Neural cell (in vitro differentiated cells): ENCODE data around the gene VSIG8. TPM values are rescaled to one million over a fixed set of nuclear protein-coding genes. Genes with fewer than 3 reads are reported as not detected.

Experiments used
- H2AFZ ChIP-seq: fragments of 200-600, 300-800 bp; sonication (generic), shearing (Covaris generic); 2 replicates; pipeline ENCODE4 v1.6.0; 2014; ENCODE audit warnings: low read depth, mild to moderate bottlenecking, antibody characterized with exemption, low read length, moderate library complexity
- H3F3A ChIP-seq: fragments of 200-600 bp; shearing (Covaris generic); 2 replicates; pipeline ENCODE4 v1.6.1; 2016; ENCODE audit warnings: mild to moderate bottlenecking, moderate library complexity, mixed read lengths, antibody characterized with exemption, low read length; ENCODE audit not compliant: insufficient read depth, poor library complexity, severe bottlenecking
- H3K27ac ChIP-seq: fragments of 200-600, 300-800 bp; sonication (generic), shearing (Covaris generic); 2 replicates; pipeline ENCODE4 v1.5.1; 2014; ENCODE audit warnings: mild to moderate bottlenecking, low read length, moderate library complexity
- H3K27me3 ChIP-seq: fragments of 300-800, 200-600 bp; sonication (generic), shearing (Covaris generic); 2 replicates; pipeline ENCODE4 v1.6.0; 2014; ENCODE audit warnings: mild to moderate bottlenecking, low read depth, low read length, moderate library complexity; ENCODE audit not compliant: insufficient read depth
- H3K36me3 ChIP-seq: fragments of 300-800, 200-600 bp; sonication (generic), shearing (Covaris generic); 2 replicates; pipeline ENCODE4 v1.5.1; 2014; ENCODE audit warnings: mild to moderate bottlenecking, antibody characterized with exemption, low read length, moderate library complexity; ENCODE audit not compliant: insufficient read depth
- H3K4me2 ChIP-seq: fragments of 300-800, 200-600 bp; sonication (generic), shearing (Covaris generic); 2 replicates; pipeline ENCODE4 v1.6.0; 2014; ENCODE audit warnings: mild to moderate bottlenecking, low read length
- H3K4me3 ChIP-seq: fragments of 300-800, 200-600 bp; sonication (generic), shearing (Covaris generic); 2 replicates; pipeline ENCODE4 v1.5.1; 2014; ENCODE audit warnings: mild to moderate bottlenecking, low read length, moderate library complexity
- H3K79me2 ChIP-seq: fragments of 200-600 bp; shearing (Covaris generic); replicated peaks from 2 replicates; pipeline ENCODE4 v1.6.0; 2014; ENCODE audit warnings: mild to moderate bottlenecking, low read length, moderate library complexity; ENCODE audit not compliant: insufficient read depth
- H3K9ac ChIP-seq: fragments of 300-800, 200-600 bp; sonication (generic), shearing (Covaris generic); 2 replicates; pipeline ENCODE4 v1.6.1; 2016; ENCODE audit warnings: mild to moderate bottlenecking, low read length, mixed read lengths
- H3K9me2 ChIP-seq: fragments of 200-600 bp; shearing (Covaris generic); 2 replicates; pipeline ENCODE4 v1.6.1; 2016; ENCODE audit warnings: mild to moderate bottlenecking, low read length, mixed read lengths; ENCODE audit not compliant: insufficient read depth
- H3K9me3 ChIP-seq: fragments of 200-600, 300-800 bp; sonication (generic), shearing (Covaris generic); 2 replicates; pipeline ENCODE4 v1.6.1; 2016; ENCODE audit warnings: mild to moderate bottlenecking, mixed run types, low read length, moderate library complexity, mixed read lengths
- H4K20me1 ChIP-seq: fragments of 200-600 bp; shearing (Covaris generic); 2 replicates; pipeline ENCODE4 v1.6.1; 2016; ENCODE audit warnings: mild to moderate bottlenecking, mixed run types; ENCODE audit not compliant: insufficient read depth
- EP300 ChIP-seq: fragments of 450-650 bp; conservative IDR thresholded peaks from 2 replicates; pipeline ENCODE4 v1.6.1; 2014; ENCODE audit warnings: antibody characterized with exemption, mild to moderate bottlenecking, moderate library complexity; ENCODE audit not compliant: poor library complexity, severe bottlenecking
- EZH2 ChIP-seq: fragments of 200-600, 300-800 bp; shearing (Covaris generic), sonication (generic); IDR thresholded peaks from 2 replicates; pipeline ENCODE4 v1.6.1; 2014; ENCODE audit warnings: antibody characterized with exemption, low read length, borderline replicate concordance, mild to moderate bottlenecking; ENCODE audit not compliant: insufficient read depth, poor library complexity, severe bottlenecking
- MXI1 ChIP-seq: fragments of 450-650 bp; conservative IDR thresholded peaks from 2 replicates; pipeline ENCODE4 v1.6.1; 2014; ENCODE audit warnings: antibody characterized with exemption, mild to moderate bottlenecking; ENCODE audit not compliant: poor library complexity, severe bottlenecking
- POLR2AphosphoS5 ChIP-seq: IDR thresholded peaks from 2 replicates; pipeline ENCODE4 v1.6.1; 2012
- RAD21 ChIP-seq: fragments of 450-650 bp; conservative IDR thresholded peaks from 2 replicates; pipeline ENCODE4 v1.6.1; 2014; ENCODE audit warnings: antibody characterized with exemption, mild to moderate bottlenecking, moderate library complexity
- SMC3 ChIP-seq: fragments of 450-650 bp; conservative IDR thresholded peaks from 2 replicates; pipeline ENCODE4 v1.6.1; 2014; ENCODE audit warnings: antibody characterized with exemption, mild to moderate bottlenecking, moderate library complexity; ENCODE audit not compliant: poor library complexity
- TAF1 ChIP-seq: IDR thresholded peaks from 2 replicates; pipeline ENCODE4 v1.6.1; 2012; ENCODE audit warnings: low read depth
- polyA plus RNA-seq: library from polyadenylated mRNA; depleted of rRNA; stranded (reverse); fragments of >200 nt; gene quantifications from 2 replicates; pipeline ENCODE4 v1.2.3, GENCODE V29; 2014
- TF ChIP-seq, protein P1 (sequence below): fragments of 450-650 bp; IDR thresholded peaks from 2 replicates; pipeline ENCODE4 v1.5.1; 2014; ENCODE audit warnings: antibody characterized with exemption, mild to moderate bottlenecking, moderate library complexity; ENCODE audit not compliant: poor library complexity, severe bottlenecking
- TF ChIP-seq, protein P2 (sequence below): IDR thresholded peaks from 2 replicates; pipeline ENCODE4 v1.6.1; 2012; ENCODE audit warnings: borderline replicate concordance

The VSIG8 gene
- polyA plus RNA-seq, 1 donor from 2014 or later = 0.37 TPM

DNA sequence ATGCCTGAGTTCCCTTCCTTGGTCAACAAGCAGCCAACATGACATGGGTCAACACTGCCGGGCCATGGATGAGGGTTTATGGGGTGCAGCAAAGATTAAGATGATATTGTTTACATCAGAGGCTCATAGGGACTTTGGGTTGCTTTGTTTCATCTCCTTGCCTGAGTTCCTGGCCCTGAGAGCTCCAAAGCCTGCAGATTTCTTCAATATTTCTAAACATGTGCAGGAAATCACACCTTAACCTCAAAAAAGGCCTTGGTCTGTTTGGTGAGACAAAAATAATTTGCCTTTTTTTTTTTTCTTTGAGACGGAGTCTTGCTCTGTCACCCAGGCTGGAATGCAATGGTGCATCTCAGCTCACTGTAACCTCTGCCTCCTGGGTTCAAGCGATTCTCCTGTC lies 34.9 kb downstream of the VSIG8 start:
- TF ChIP-seq TAF1 = no peak
- H4K20me1 ChIP-seq = no peaks in the 10 kb centered on the region
- no peak overlapping the region for H3K4me3 ChIP-seq
- H3K4me2 ChIP-seq = no peak overlapping the region
- no peaks in the 10 kb centered on the region for H3F3A ChIP-seq
- no peaks in the 10 kb centered on the region for H3K9me3 ChIP-seq
- H2AFZ ChIP-seq = no peak overlapping the region
- H3K9ac ChIP-seq = no peak overlapping the region
- H3K9me2 ChIP-seq = no peaks in the 10 kb centered on the region
- H3K36me3 ChIP-seq = no peaks in the 10 kb centered on the region
- no peak overlapping the region for H3K27ac ChIP-seq
- H3K27me3 ChIP-seq = peaks cover 74% of the 10 kb centered on the region
- H3K79me2 ChIP-seq = no peaks in the 10 kb centered on the region

DNA sequence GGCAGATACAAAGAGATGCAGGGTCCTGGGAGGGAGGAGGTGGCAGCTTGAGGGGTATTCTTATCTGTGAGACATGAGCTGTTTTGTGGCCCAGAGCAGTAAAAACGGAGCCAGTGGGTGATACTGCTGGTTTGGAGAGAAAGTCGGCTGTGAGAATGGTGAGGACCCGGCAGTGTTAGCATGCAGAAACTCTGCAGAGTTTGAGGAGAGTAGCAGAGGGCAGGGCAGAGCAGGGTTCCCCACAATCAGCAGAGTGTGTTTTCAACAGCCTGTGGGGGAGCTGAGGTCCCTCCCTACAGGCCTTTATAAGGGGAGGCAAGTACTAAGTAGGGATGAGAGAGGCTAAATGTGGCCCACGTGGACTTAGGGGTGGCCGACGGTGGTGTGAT lies 35.4 kb downstream of the VSIG8 start:
- Histone ChIP-seq H3K4me3 (no peak overlapping the region), H3K27me3 (peaks cover 75% of the 10 kb centered on the region), H3K9ac (no peak overlapping the region), H3K9me3 (no peaks in the 10 kb centered on the region), H3K27ac (no peak overlapping the region), H2AFZ (no peak overlapping the region), H3F3A (no peaks in the 10 kb centered on the region), H3K79me2 (no peaks in the 10 kb centered on the region), H3K9me2 (no peaks in the 10 kb centered on the region), H4K20me1 (no peaks in the 10 kb centered on the region), H3K36me3 (no peaks in the 10 kb centered on the region), H3K4me2 (no peak overlapping the region)
- TF ChIP-seq EP300 = no peak
- no peak for TF ChIP-seq MXI1
- TF ChIP-seq RAD21 = no peak
- TF ChIP-seq, protein P1, sequence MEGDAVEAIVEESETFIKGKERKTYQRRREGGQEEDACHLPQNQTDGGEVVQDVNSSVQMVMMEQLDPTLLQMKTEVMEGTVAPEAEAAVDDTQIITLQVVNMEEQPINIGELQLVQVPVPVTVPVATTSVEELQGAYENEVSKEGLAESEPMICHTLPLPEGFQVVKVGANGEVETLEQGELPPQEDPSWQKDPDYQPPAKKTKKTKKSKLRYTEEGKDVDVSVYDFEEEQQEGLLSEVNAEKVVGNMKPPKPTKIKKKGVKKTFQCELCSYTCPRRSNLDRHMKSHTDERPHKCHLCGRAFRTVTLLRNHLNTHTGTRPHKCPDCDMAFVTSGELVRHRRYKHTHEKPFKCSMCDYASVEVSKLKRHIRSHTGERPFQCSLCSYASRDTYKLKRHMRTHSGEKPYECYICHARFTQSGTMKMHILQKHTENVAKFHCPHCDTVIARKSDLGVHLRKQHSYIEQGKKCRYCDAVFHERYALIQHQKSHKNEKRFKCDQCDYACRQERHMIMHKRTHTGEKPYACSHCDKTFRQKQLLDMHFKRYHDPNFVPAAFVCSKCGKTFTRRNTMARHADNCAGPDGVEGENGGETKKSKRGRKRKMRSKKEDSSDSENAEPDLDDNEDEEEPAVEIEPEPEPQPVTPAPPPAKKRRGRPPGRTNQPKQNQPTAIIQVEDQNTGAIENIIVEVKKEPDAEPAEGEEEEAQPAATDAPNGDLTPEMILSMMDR = no peak
- no peak for TF ChIP-seq POLR2AphosphoS5
- no peak for TF ChIP-seq EZH2
- TF ChIP-seq, protein P2, sequence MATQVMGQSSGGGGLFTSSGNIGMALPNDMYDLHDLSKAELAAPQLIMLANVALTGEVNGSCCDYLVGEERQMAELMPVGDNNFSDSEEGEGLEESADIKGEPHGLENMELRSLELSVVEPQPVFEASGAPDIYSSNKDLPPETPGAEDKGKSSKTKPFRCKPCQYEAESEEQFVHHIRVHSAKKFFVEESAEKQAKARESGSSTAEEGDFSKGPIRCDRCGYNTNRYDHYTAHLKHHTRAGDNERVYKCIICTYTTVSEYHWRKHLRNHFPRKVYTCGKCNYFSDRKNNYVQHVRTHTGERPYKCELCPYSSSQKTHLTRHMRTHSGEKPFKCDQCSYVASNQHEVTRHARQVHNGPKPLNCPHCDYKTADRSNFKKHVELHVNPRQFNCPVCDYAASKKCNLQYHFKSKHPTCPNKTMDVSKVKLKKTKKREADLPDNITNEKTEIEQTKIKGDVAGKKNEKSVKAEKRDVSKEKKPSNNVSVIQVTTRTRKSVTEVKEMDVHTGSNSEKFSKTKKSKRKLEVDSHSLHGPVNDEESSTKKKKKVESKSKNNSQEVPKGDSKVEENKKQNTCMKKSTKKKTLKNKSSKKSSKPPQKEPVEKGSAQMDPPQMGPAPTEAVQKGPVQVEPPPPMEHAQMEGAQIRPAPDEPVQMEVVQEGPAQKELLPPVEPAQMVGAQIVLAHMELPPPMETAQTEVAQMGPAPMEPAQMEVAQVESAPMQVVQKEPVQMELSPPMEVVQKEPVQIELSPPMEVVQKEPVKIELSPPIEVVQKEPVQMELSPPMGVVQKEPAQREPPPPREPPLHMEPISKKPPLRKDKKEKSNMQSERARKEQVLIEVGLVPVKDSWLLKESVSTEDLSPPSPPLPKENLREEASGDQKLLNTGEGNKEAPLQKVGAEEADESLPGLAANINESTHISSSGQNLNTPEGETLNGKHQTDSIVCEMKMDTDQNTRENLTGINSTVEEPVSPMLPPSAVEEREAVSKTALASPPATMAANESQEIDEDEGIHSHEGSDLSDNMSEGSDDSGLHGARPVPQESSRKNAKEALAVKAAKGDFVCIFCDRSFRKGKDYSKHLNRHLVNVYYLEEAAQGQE = no peak
- no peak for TF ChIP-seq TAF1
- TF ChIP-seq SMC3 = no peak
